ENCODE results near the gene PLA2R1.

Gene PLA2R1

DNA sequence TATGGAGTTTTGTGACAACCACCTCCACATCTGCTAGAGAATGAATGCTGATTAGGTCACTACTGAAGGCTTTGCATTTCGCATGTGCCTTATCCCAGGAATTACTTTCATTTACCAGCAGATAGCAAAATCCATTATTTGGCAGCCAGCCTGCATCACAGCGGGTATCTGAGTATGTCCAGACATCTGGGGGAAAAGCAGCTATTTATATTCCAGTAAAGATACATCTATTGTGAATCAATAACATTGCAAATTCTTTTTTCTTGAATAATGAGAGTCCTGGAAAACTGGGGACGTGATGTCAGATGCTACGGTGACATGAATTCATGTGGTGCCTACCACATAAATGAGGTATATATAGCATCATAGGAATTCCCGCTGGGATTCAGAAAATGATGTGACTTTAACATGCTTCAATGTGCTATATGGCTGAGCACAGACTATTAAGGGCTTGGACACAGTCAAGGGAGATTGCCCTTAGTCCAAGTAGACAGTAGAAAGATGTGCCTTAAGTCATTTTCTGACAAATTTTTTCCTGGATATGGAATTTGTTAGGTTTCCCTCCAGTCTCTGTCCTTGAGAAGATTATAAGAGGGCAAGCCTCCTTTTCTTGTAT, 180.2 kb downstream of the PLA2R1 start:
- TF ChIP-seq, protein P1, sequence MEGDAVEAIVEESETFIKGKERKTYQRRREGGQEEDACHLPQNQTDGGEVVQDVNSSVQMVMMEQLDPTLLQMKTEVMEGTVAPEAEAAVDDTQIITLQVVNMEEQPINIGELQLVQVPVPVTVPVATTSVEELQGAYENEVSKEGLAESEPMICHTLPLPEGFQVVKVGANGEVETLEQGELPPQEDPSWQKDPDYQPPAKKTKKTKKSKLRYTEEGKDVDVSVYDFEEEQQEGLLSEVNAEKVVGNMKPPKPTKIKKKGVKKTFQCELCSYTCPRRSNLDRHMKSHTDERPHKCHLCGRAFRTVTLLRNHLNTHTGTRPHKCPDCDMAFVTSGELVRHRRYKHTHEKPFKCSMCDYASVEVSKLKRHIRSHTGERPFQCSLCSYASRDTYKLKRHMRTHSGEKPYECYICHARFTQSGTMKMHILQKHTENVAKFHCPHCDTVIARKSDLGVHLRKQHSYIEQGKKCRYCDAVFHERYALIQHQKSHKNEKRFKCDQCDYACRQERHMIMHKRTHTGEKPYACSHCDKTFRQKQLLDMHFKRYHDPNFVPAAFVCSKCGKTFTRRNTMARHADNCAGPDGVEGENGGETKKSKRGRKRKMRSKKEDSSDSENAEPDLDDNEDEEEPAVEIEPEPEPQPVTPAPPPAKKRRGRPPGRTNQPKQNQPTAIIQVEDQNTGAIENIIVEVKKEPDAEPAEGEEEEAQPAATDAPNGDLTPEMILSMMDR (IDR thresholded peaks at IDR 0.05; ENCODE audit: borderline replicate concordance, control extremely low read depth, extremely low read depth, insufficient read depth, missing control alignments): no peak
- in situ Hi-C loops (cut with MboI; ENCODE audit: low sequenced_read_pairs, unreplicated experiment): no loop called here
- no peak for DNase-seq (ENCODE audit: low spot score)
